ENCODE data around the gene HYAL3.

DNA sequence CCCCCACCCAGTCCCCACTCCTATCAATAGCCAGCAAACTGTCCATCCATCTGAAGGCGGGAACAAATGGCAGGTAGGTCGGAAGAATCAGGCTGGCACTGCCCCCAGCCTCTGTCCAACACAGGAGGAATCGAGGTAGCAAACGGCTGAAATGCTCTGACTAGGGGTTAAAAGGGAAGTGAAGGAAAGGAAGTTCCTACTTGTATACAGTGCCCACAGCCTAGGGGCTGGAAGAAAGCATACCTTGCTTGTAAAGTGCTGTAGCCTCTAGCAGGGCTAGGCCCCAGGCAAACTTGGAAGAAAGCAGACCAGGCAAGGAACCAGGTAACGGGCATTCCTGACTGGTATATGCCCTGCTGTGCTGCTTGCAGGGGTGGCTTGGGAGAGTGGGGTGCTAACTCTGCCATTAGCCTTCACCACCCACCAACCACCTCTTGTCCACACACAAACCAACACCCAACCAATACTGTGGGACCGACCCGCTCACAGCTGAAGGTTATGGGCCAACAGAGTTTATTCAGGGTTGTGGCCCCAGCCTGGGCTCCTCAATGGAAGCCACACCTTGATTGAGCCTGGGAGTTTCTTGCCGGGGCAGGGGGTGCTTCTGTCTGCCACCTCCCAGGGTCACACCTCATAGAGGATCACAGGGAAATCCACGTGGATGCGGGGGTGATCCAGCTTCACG is 26.4 kb upstream of the HYAL3 start:
- TF ChIP-seq, protein P1, sequence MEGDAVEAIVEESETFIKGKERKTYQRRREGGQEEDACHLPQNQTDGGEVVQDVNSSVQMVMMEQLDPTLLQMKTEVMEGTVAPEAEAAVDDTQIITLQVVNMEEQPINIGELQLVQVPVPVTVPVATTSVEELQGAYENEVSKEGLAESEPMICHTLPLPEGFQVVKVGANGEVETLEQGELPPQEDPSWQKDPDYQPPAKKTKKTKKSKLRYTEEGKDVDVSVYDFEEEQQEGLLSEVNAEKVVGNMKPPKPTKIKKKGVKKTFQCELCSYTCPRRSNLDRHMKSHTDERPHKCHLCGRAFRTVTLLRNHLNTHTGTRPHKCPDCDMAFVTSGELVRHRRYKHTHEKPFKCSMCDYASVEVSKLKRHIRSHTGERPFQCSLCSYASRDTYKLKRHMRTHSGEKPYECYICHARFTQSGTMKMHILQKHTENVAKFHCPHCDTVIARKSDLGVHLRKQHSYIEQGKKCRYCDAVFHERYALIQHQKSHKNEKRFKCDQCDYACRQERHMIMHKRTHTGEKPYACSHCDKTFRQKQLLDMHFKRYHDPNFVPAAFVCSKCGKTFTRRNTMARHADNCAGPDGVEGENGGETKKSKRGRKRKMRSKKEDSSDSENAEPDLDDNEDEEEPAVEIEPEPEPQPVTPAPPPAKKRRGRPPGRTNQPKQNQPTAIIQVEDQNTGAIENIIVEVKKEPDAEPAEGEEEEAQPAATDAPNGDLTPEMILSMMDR (IDR thresholded peaks at IDR 0.05) = no peak
- TF ChIP-seq POLR2AphosphoS5 (IDR thresholded peaks at IDR 0.05) (no peak), POLR2A (IDR thresholded peaks at IDR 0.05) (no peak)

All from sigmoid colon (tissue), 4 donors.